ENCODE data around the gene VPS41. TPM values are rescaled to one million over a fixed set of nuclear protein-coding genes. Genes with fewer than 3 reads are reported as not detected.

Gene VPS41
- total RNA-seq, 1 experiment from 2014 or later: 92.3 TPM

- Histone ChIP-seq H3K79me2 (ENCODE audit: low read depth) (no peaks in the 10 kb centered on the region), H3K9me3 (ENCODE audit: insufficient read depth, low read depth) (no peaks in the 10 kb centered on the region), H3K9me2 (ENCODE audit: insufficient read depth) (no peaks in the 10 kb centered on the region), H3K27me3 (ENCODE audit: insufficient read depth, low read depth) (peaks cover 50% of the 10 kb centered on the region), H3K4me2 (no peak overlapping the region), H3K27ac (no peak overlapping the region), H3K36me3 (ENCODE audit: low read depth) (no peaks in the 10 kb centered on the region), H3K4me1 (replicated peaks; ENCODE audit: insufficient read depth) (peaks cover 14% of the 10 kb centered on the region), H3F3A (ENCODE audit: insufficient read depth, low read depth) (no peaks in the 10 kb centered on the region), H3K4me3 (no peak overlapping the region), H4K20me1 (ENCODE audit: insufficient read depth) (no peaks in the 10 kb centered on the region), H2AFZ (no peak overlapping the region)
- no peak for DNase-seq
- ChIA-PET CTCF (no interaction called here), POLR2A (ENCODE audit: unreplicated experiment) (no interaction called here)
- BruUV-seq (replicated peaks): no TSS peak
- intact Hi-C loops (cut with micrococcal nuclease; ENCODE audit: unreplicated experiment): no loop called here
- TF ChIP-seq EZH2 (IDR thresholded peaks at IDR 0.05; ENCODE audit: low read depth) (no peak), CTCF (conservative IDR thresholded peaks at IDR 0.05) (no peak)
Measured at GRCh38 chr7:38938001-38938485, 29.1 kb upstream of the VPS41 start.

GRCh38 chr7:38936641-38937040, 27.6 kb upstream of the VPS41 start:
- H3F3A ChIP-seq (ENCODE audit: insufficient read depth, low read depth): no peaks in the 10 kb centered on the region
- no peak overlapping the region for H3K27ac ChIP-seq
- no peak overlapping the region for H2AFZ ChIP-seq
- DNase-seq: no peak
- H3K27me3 ChIP-seq (ENCODE audit: insufficient read depth, low read depth): peaks cover 36% of the 10 kb centered on the region
- TF ChIP-seq CTCF (conservative IDR thresholded peaks at IDR 0.05) (no peak), EZH2 (IDR thresholded peaks at IDR 0.05; ENCODE audit: low read depth) (no peak)
- ChIA-PET CTCF (no interaction called here), POLR2A (ENCODE audit: unreplicated experiment) (interaction anchor here (0.6 kb wide), 1 partner anchor 12 kb away, joined by 3 read pairs; no protein-coding TSS in a partner anchor)
- no peak overlapping the region for H3K4me2 ChIP-seq
- H3K4me3 ChIP-seq: no peak overlapping the region
- no TSS peak for BruUV-seq (replicated peaks)
- H3K4me1 ChIP-seq (replicated peaks; ENCODE audit: insufficient read depth): peaks cover 14% of the 10 kb centered on the region
- no peaks in the 10 kb centered on the region for H3K9me2 ChIP-seq (ENCODE audit: insufficient read depth)
- H4K20me1 ChIP-seq (ENCODE audit: insufficient read depth): no peaks in the 10 kb centered on the region
- no peaks in the 10 kb centered on the region for H3K36me3 ChIP-seq (ENCODE audit: low read depth)
- H3K79me2 ChIP-seq (ENCODE audit: low read depth): no peaks in the 10 kb centered on the region
- intact Hi-C loops (cut with micrococcal nuclease; ENCODE audit: unreplicated experiment): no loop called here
- H3K9me3 ChIP-seq (ENCODE audit: insufficient read depth, low read depth): no peaks in the 10 kb centered on the region

- DNase-seq: peak; percentile 42 to 87
- peak overlapping the region; percentile 40 for H3K4me2 ChIP-seq
- no TSS peak for BruUV-seq (replicated peaks)
- intact Hi-C loops (cut with micrococcal nuclease; ENCODE audit: unreplicated experiment): loop anchor here (5.0 kb wide), 1 partner anchor 533 kb away; no protein-coding TSS in a partner anchor
- H3K27me3 ChIP-seq (ENCODE audit: insufficient read depth, low read depth): peaks cover 21% of the 10 kb centered on the region; the same call in 1 of the 2 replicates
- H3K79me2 ChIP-seq (ENCODE audit: low read depth): no peaks in the 10 kb centered on the region
- H3F3A ChIP-seq (ENCODE audit: insufficient read depth, low read depth): no peaks in the 10 kb centered on the region
- H3K36me3 ChIP-seq (ENCODE audit: low read depth): no peaks in the 10 kb centered on the region
- H3K9me3 ChIP-seq (ENCODE audit: insufficient read depth, low read depth): no peaks in the 10 kb centered on the region
- no peak overlapping the region for H3K4me3 ChIP-seq
- ChIA-PET CTCF (no interaction called here), POLR2A (ENCODE audit: unreplicated experiment) (no interaction called here)
- no peaks in the 10 kb centered on the region for H4K20me1 ChIP-seq (ENCODE audit: insufficient read depth)
- H2AFZ ChIP-seq: no peak overlapping the region
- peaks cover 14% of the 10 kb centered on the region for H3K4me1 ChIP-seq (replicated peaks; ENCODE audit: insufficient read depth)
- no peak overlapping the region for H3K27ac ChIP-seq
- TF ChIP-seq CTCF (conservative IDR thresholded peaks at IDR 0.05) (no peak), EZH2 (IDR thresholded peaks at IDR 0.05; ENCODE audit: low read depth) (no peak)
- H3K9me2 ChIP-seq (ENCODE audit: insufficient read depth): no peaks in the 10 kb centered on the region
Measured at GRCh38 chr7:38934536-38934935, 25.5 kb upstream of the VPS41 start.

All from PC-9 (cell line).